ENCODE results near the gene DHTKD1. TPM values are rescaled to one million over a fixed set of nuclear protein-coding genes. Genes with fewer than 3 reads are reported as not detected.

DHTKD1 gene
- total RNA-seq, 6 experiments from 2014 or later = 10.2 to 15.1 (median 12.7) TPM

GRCh38 chr10:12103802-12104201 lies 35.0 kb downstream of the DHTKD1 start:
- Mint-ChIP-seq H3K9me3 (no peaks in the 10 kb centered on the region), H3K27ac (no peak overlapping the region), H3K4me3 (no peak overlapping the region), H3K36me3 (ENCODE audit: low read depth) (peaks cover 5% of the 10 kb centered on the region; the same call in 1 of the 2 replicates), H3K4me1 (ENCODE audit: low read depth) (no peaks in the 10 kb centered on the region), H3K27me3 (ENCODE audit: insufficient read depth) (no peaks in the 10 kb centered on the region)
- no peak for TF ChIP-seq CTCF (IDR thresholded peaks at IDR 0.05)
- no peak for DNase-seq

GRCh38 chr10:12107781-12108180 lies 39.0 kb downstream of the DHTKD1 start:
- H3K27me3 Mint-ChIP-seq (ENCODE audit: insufficient read depth) = no peaks in the 10 kb centered on the region
- peaks cover 17% of the 10 kb centered on the region for H3K36me3 Mint-ChIP-seq (ENCODE audit: low read depth)
- no peaks in the 10 kb centered on the region for H3K9me3 Mint-ChIP-seq
- no peak for TF ChIP-seq CTCF (IDR thresholded peaks at IDR 0.05)
- H3K4me1 Mint-ChIP-seq (ENCODE audit: low read depth) = no peaks in the 10 kb centered on the region
- H3K27ac Mint-ChIP-seq = no peak overlapping the region
- no peak for DNase-seq
- H3K4me3 Mint-ChIP-seq = no peak overlapping the region

GRCh38 chr10:12109286-12109685 lies 40.5 kb downstream of the DHTKD1 start:
- Mint-ChIP-seq H3K4me3 (no peak overlapping the region), H3K9me3 (no peaks in the 10 kb centered on the region), H3K4me1 (ENCODE audit: low read depth) (no peaks in the 10 kb centered on the region), H3K27ac (no peak overlapping the region), H3K36me3 (ENCODE audit: low read depth) (peaks cover 13% of the 10 kb centered on the region; the same call in 1 of the 2 replicates), H3K27me3 (ENCODE audit: insufficient read depth) (no peaks in the 10 kb centered on the region)
- no peak for DNase-seq
- TF ChIP-seq CTCF (IDR thresholded peaks at IDR 0.05) = no peak

- peaks cover 13% of the 10 kb centered on the region; the same call in 1 of the 2 replicates for H3K36me3 Mint-ChIP-seq (ENCODE audit: low read depth)
Observed at GRCh38 chr10:12111528-12111927, 42.8 kb downstream of the DHTKD1 start.

GRCh38 chr10:12113627-12114026 lies 44.9 kb downstream of the DHTKD1 start:
- Mint-ChIP-seq H3K4me3 (no peak overlapping the region), H3K27ac (no peak overlapping the region), H3K4me1 (ENCODE audit: low read depth) (no peaks in the 10 kb centered on the region), H3K9me3 (no peaks in the 10 kb centered on the region), H3K36me3 (ENCODE audit: low read depth) (peaks cover 16% of the 10 kb centered on the region), H3K27me3 (ENCODE audit: insufficient read depth) (no peaks in the 10 kb centered on the region)
- DNase-seq = no peak
- TF ChIP-seq CTCF (IDR thresholded peaks at IDR 0.05) = no peak

More at GRCh38 chr10:12111528-12111927, 42.8 kb downstream of the DHTKD1 start:
- Mint-ChIP-seq H3K4me1 (ENCODE audit: low read depth) (no peaks in the 10 kb centered on the region), H3K9me3 (no peaks in the 10 kb centered on the region), H3K27ac (no peak overlapping the region), H3K4me3 (no peak overlapping the region), H3K27me3 (ENCODE audit: insufficient read depth) (no peaks in the 10 kb centered on the region)
- no peak for DNase-seq
- TF ChIP-seq CTCF (IDR thresholded peaks at IDR 0.05) = no peak

GRCh38 chr10:12121673-12122072 lies 52.9 kb downstream of the DHTKD1 start:
- no peaks in the 10 kb centered on the region for H3K9me3 Mint-ChIP-seq
- H3K27me3 Mint-ChIP-seq (ENCODE audit: insufficient read depth) = no peaks in the 10 kb centered on the region; the same call in 1 of the 2 replicates
- TF ChIP-seq CTCF (IDR thresholded peaks at IDR 0.05) = no peak
- no peak for DNase-seq
- H3K36me3 Mint-ChIP-seq (ENCODE audit: low read depth) = peaks cover 22% of the 10 kb centered on the region
- no peak overlapping the region for H3K27ac Mint-ChIP-seq
- H3K4me1 Mint-ChIP-seq (ENCODE audit: low read depth) = peaks cover 8% of the 10 kb centered on the region
- no peak overlapping the region for H3K4me3 Mint-ChIP-seq

Data from HFFc6 (cell line).